ENCODE results near the gene STPG2. TPM values are rescaled to one million over a fixed set of nuclear protein-coding genes. Genes with fewer than 3 reads are reported as not detected.

Gene STPG2
- total RNA-seq, 3 donors from 2014 or later (not counting 1 experiment from before 2014, with no cell fraction given) = 0.23 TPM; not detected in 2

- H3K4me3 Mint-ChIP-seq = no peak overlapping the region
- no peaks in the 10 kb centered on the region for H3K36me3 ChIP-seq (ENCODE audit: control insufficient read depth, insufficient read depth, low read length)
- intact Hi-C loops (cut with micrococcal nuclease) = no loop called here
- no peaks in the 10 kb centered on the region for H3K9me3 Mint-ChIP-seq
- no peaks in the 10 kb centered on the region for H3K27me3 ChIP-seq (ENCODE audit: control insufficient read depth, insufficient read depth, low read length)
- no peak overlapping the region for H3K27ac Mint-ChIP-seq
- ATAC-seq (no peak), DNase-seq (no peak)
- TF ChIP-seq CTCF (IDR thresholded peaks at IDR 0.05) = no peak
- H3K9me3 ChIP-seq (ENCODE audit: control insufficient read depth, insufficient read depth, low read length) = no peaks in the 10 kb centered on the region
- H3K4me1 Mint-ChIP-seq = no peaks in the 10 kb centered on the region
- no peak overlapping the region for H3K4me3 ChIP-seq (ENCODE audit: low read length)
- H3K36me3 Mint-ChIP-seq = no peaks in the 10 kb centered on the region
- no peak overlapping the region for H3K27ac ChIP-seq (ENCODE audit: low read length)
- H3K4me1 ChIP-seq (ENCODE audit: control insufficient read depth, insufficient read depth, low read length) = no peaks in the 10 kb centered on the region
- no peaks in the 10 kb centered on the region for H3K27me3 Mint-ChIP-seq (ENCODE audit: low read depth in 2 of 2)
Observed at GRCh38 chr4:98179951-98180350, 36.7 kb upstream of the STPG2 start.

GRCh38 chr4:98176531-98176930, 33.3 kb upstream of the STPG2 start:
- H3K36me3 Mint-ChIP-seq = no peaks in the 10 kb centered on the region
- Histone ChIP-seq H3K36me3 (ENCODE audit: control insufficient read depth, insufficient read depth, low read length) (no peaks in the 10 kb centered on the region), H3K9me3 (ENCODE audit: control insufficient read depth, insufficient read depth, low read length) (no peaks in the 10 kb centered on the region), H3K27ac (ENCODE audit: low read length) (no peak overlapping the region), H3K4me1 (ENCODE audit: control insufficient read depth, insufficient read depth, low read length) (no peaks in the 10 kb centered on the region), H3K4me3 (ENCODE audit: low read length) (no peak overlapping the region), H3K27me3 (ENCODE audit: control insufficient read depth, insufficient read depth, low read length) (no peaks in the 10 kb centered on the region)
- no peaks in the 10 kb centered on the region for H3K27me3 Mint-ChIP-seq (ENCODE audit: low read depth in 2 of 2)
- 91% methylated on average over 2 of the region's 2 CpGs for WGBS (ENCODE audit: insufficient coverage)
- DNase-seq (no peak), ATAC-seq (no peak)
- H3K4me1 Mint-ChIP-seq = no peaks in the 10 kb centered on the region
- H3K27ac Mint-ChIP-seq = no peak overlapping the region
- H3K4me3 Mint-ChIP-seq = no peak overlapping the region
- no peak for TF ChIP-seq CTCF (IDR thresholded peaks at IDR 0.05)
- intact Hi-C loops (cut with micrococcal nuclease) = no loop called here
- H3K9me3 Mint-ChIP-seq = no peaks in the 10 kb centered on the region

- ATAC-seq (no peak), DNase-seq (no peak)
- H3K4me3 Mint-ChIP-seq = no peak overlapping the region
- no peak overlapping the region for H3K27ac ChIP-seq (ENCODE audit: low read length)
- no peaks in the 10 kb centered on the region for H3K36me3 ChIP-seq (ENCODE audit: control insufficient read depth, insufficient read depth, low read length)
- H3K4me3 ChIP-seq (ENCODE audit: low read length) = no peak overlapping the region
- H3K4me1 ChIP-seq (ENCODE audit: control insufficient read depth, insufficient read depth, low read length) = no peaks in the 10 kb centered on the region
- no peaks in the 10 kb centered on the region for H3K27me3 Mint-ChIP-seq (ENCODE audit: low read depth in 2 of 2)
- TF ChIP-seq CTCF (IDR thresholded peaks at IDR 0.05) = no peak
- H3K36me3 Mint-ChIP-seq = no peaks in the 10 kb centered on the region
- no CpG with 5 or more reads among the region's 1 CpG for WGBS (ENCODE audit: insufficient coverage)
- intact Hi-C loops (cut with micrococcal nuclease) = no loop called here
- H3K9me3 ChIP-seq (ENCODE audit: control insufficient read depth, insufficient read depth, low read length) = no peaks in the 10 kb centered on the region
- no peaks in the 10 kb centered on the region for H3K27me3 ChIP-seq (ENCODE audit: control insufficient read depth, insufficient read depth, low read length)
- H3K9me3 Mint-ChIP-seq = no peaks in the 10 kb centered on the region
- H3K4me1 Mint-ChIP-seq = no peaks in the 10 kb centered on the region
- no peak overlapping the region for H3K27ac Mint-ChIP-seq
Observed at GRCh38 chr4:98170035-98170434, 26.8 kb upstream of the STPG2 start.

GRCh38 chr4:98166731-98167041, 23.4 kb upstream of the STPG2 start:
- H3K27ac ChIP-seq (ENCODE audit: low read length) = no peak overlapping the region
- no peaks in the 10 kb centered on the region for H3K36me3 ChIP-seq (ENCODE audit: control insufficient read depth, insufficient read depth, low read length)
- no peak overlapping the region for H3K4me3 ChIP-seq (ENCODE audit: low read length)
- H3K9me3 Mint-ChIP-seq = no peaks in the 10 kb centered on the region
- H3K36me3 Mint-ChIP-seq = no peaks in the 10 kb centered on the region
- no peaks in the 10 kb centered on the region for H3K4me1 Mint-ChIP-seq
- DNase-seq = no peak
- no CpG with 5 or more reads among the region's 2 CpGs for WGBS (ENCODE audit: insufficient coverage)
- H3K27ac Mint-ChIP-seq = no peak overlapping the region
- intact Hi-C loops (cut with micrococcal nuclease) = no loop called here
- H3K4me3 Mint-ChIP-seq = no peak overlapping the region
- no peaks in the 10 kb centered on the region for H3K9me3 ChIP-seq (ENCODE audit: control insufficient read depth, insufficient read depth, low read length)
- no peaks in the 10 kb centered on the region for H3K27me3 ChIP-seq (ENCODE audit: control insufficient read depth, insufficient read depth, low read length)
- no peak for ATAC-seq
- no peaks in the 10 kb centered on the region for H3K4me1 ChIP-seq (ENCODE audit: control insufficient read depth, insufficient read depth, low read length)
- H3K27me3 Mint-ChIP-seq (ENCODE audit: low read depth in 2 of 2) = no peaks in the 10 kb centered on the region
- TF ChIP-seq CTCF (IDR thresholded peaks at IDR 0.05) = no peak
